Liver (tissue), 9 donors: ENCODE results near the gene ACTN3. TPM values are rescaled to one million over a fixed set of nuclear protein-coding genes. Genes with fewer than 3 reads are reported as not detected.
A peak's percentile ranks its signal among the peaks of the same experiment; 100 is the strongest.
"Not testable (repeated sequence)": the region's sequence is repeated elsewhere in the genome, so short reads cannot be mapped to it uniquely, and the experiment has no call there.

Source experiments
- DNase-seq: peaks from one replicate; pipeline ENCODE4 v3.0.0-alpha.2; 2017; ENCODE audit warnings: low spot score
- H3K27ac ChIP-seq, 2 donors: one replicate each; pipeline ENCODE4 v1.7.0; 2013; ENCODE audit warnings: inconsistent platforms in 2 of 2, low read length in 2 of 2, control low read depth in 1 of 2, low read depth in 1 of 2, mild to moderate bottlenecking in 1 of 2
- H3K27me3 ChIP-seq, 4 donors: one replicate each; pipeline versions ENCODE4 v1.6.1 to v1.7.0; 2013; ENCODE audit warnings: low read length in 3 of 4, inconsistent platforms in 1 of 4, mild to moderate bottlenecking in 1 of 4, moderate library complexity in 1 of 4; ENCODE audit not compliant: control insufficient read depth in 4 of 4, insufficient read depth in 4 of 4
- H3K36me3 ChIP-seq, 4 donors: one replicate each; pipeline versions ENCODE4 v1.6.1 to v1.7.0; 2013; ENCODE audit warnings: low read length in 3 of 4, mild to moderate bottlenecking in 3 of 4, low read depth in 1 of 4, moderate library complexity in 1 of 4; ENCODE audit not compliant: control insufficient read depth in 4 of 4, insufficient read depth in 3 of 4
- H3K4me1 ChIP-seq, 4 donors: one replicate each; pipeline versions ENCODE4 v1.6.1 to v1.7.0; 2013; ENCODE audit warnings: low read length in 3 of 4, mild to moderate bottlenecking in 3 of 4, moderate library complexity in 1 of 4; ENCODE audit not compliant: control insufficient read depth in 4 of 4, insufficient read depth in 4 of 4
- H3K4me3 ChIP-seq, 3 donors: one replicate each; pipeline versions ENCODE4 v1.6.1 to v1.7.0; 2013; ENCODE audit warnings: low read length in 3 of 3, control low read depth in 1 of 3, low read depth in 1 of 3, mild to moderate bottlenecking in 1 of 3
- H3K9ac ChIP-seq, 2 donors: one replicate each; pipeline ENCODE4 v1.7.0; 2013; ENCODE audit warnings: low read length in 2 of 2, mild to moderate bottlenecking in 2 of 2, moderate library complexity in 2 of 2, control low read depth in 1 of 2, low read depth in 1 of 2
- H3K9me3 ChIP-seq, 4 donors: one replicate each; pipeline versions ENCODE4 v1.6.1 to v1.7.0; 2013; ENCODE audit warnings: low read length in 3 of 4; ENCODE audit not compliant: control insufficient read depth in 4 of 4
- FOXA1 ChIP-seq: IDR thresholded peaks from 2 replicates; pipeline ENCODE4 v1.6.1; 2016; ENCODE audit warnings: antibody characterized with exemption
- GABPA ChIP-seq, 2 donors: IDR thresholded peaks in 1 of 2; conservative IDR thresholded peaks in 1 of 2; 2 replicates each; pipeline ENCODE4 v1.6.1; 2016; ENCODE audit warnings: antibody characterized with exemption in 2 of 2, mild to moderate bottlenecking in 1 of 2, moderate library complexity in 1 of 2
- HNF4A ChIP-seq, 2 donors: conservative IDR thresholded peaks; 2 replicates each; pipeline ENCODE4 v1.6.1; 2016; ENCODE audit warnings: antibody characterized with exemption in 2 of 2, mild to moderate bottlenecking in 2 of 2
- HNF4G ChIP-seq: IDR thresholded peaks from 2 replicates; pipeline ENCODE4 v1.6.1; 2016; ENCODE audit warnings: antibody characterized with exemption
- JUND ChIP-seq, 2 donors: IDR thresholded peaks; 2 replicates each; pipeline ENCODE4 v1.6.1; 2016; ENCODE audit warnings: antibody characterized with exemption in 2 of 2
- MAX ChIP-seq: IDR thresholded peaks from 2 replicates; pipeline ENCODE4 v1.6.1; 2016; ENCODE audit warnings: antibody characterized with exemption
- NR2F2 ChIP-seq: IDR thresholded peaks from 2 replicates; pipeline ENCODE4 v1.6.1; 2016; ENCODE audit warnings: antibody characterized with exemption
- RAD21 ChIP-seq, 2 donors: IDR thresholded peaks; 2 replicates each; pipeline ENCODE4 v1.6.1; 2016; ENCODE audit warnings: antibody characterized with exemption in 2 of 2, mild to moderate bottlenecking in 2 of 2
- RXRA ChIP-seq, 2 donors: IDR thresholded peaks; 2 replicates each; pipeline ENCODE4 v1.6.1; 2017 to 2018; ENCODE audit warnings: antibody characterized with exemption in 2 of 2, mild to moderate bottlenecking in 1 of 2
- SP1 ChIP-seq: IDR thresholded peaks from 2 replicates; pipeline ENCODE4 v1.6.1; 2018; ENCODE audit warnings: antibody characterized with exemption, mild to moderate bottlenecking
- TAF1 ChIP-seq: conservative IDR thresholded peaks from 2 replicates; pipeline ENCODE4 v1.6.1; 2016; ENCODE audit warnings: antibody characterized with exemption, mild to moderate bottlenecking
- YY1 ChIP-seq: IDR thresholded peaks from 2 replicates; pipeline ENCODE4 v1.6.1; 2016; ENCODE audit warnings: antibody characterized with exemption, mild to moderate bottlenecking
- WGBS: extraction: QIAGEN DNeasy Blood & Tissue Kit; methylation state at CpG from one replicate; pipeline ENCODE4 v1.1.7; 2013; 5-methylcytosine and 5-hydroxymethylcytosine counted together
- polyA plus RNA-seq, 2 donors: library from polyadenylated mRNA; stranded (reverse) in 1 of 2; unstranded in 1 of 2; fragments of 200-250 nt in 1 of 2; fragments of >200 nt in 1 of 2; fragmentation: Nextera tagmentation in 1 of 2; extraction: Ambion mirVana in 1 of 2; gene quantifications; one replicate each; pipeline versions ENCODE4 v1.2.1 to v1.2.3, GENCODE V29; 2013 to 2015
- total RNA-seq, 2 donors: library from RNA; depleted of rRNA; stranded (reverse); fragments of >200 nt; gene quantifications; one replicate each; pipeline ENCODE4 v1.2.3, GENCODE V29; 2014
- TF ChIP-seq, protein P1 (sequence below): fragments of 150-350 bp; IDR thresholded peaks from 2 replicates; pipeline ENCODE4 v1.5.1; 2017; ENCODE audit warnings: improper control_type of control experiment, low read depth, low read length; ENCODE audit not compliant: missing input control
- TF ChIP-seq, protein P2 (sequence below): IDR thresholded peaks from 2 replicates; pipeline ENCODE4 v1.6.1; 2016; ENCODE audit warnings: antibody characterized with exemption, mild to moderate bottlenecking
- TF ChIP-seq, protein P3 (sequence below): IDR thresholded peaks from 2 replicates; pipeline ENCODE4 v1.6.1; 2016; ENCODE audit warnings: antibody characterized with exemption
- donor health status: healthy.
- donor health status: healthy.
- donor health status: healthy.
- donor health status: healthy.
- donor health status: healthy.

Gene ACTN3
- total and polyA plus RNA-seq, 4 donors, result not detected

DNA sequence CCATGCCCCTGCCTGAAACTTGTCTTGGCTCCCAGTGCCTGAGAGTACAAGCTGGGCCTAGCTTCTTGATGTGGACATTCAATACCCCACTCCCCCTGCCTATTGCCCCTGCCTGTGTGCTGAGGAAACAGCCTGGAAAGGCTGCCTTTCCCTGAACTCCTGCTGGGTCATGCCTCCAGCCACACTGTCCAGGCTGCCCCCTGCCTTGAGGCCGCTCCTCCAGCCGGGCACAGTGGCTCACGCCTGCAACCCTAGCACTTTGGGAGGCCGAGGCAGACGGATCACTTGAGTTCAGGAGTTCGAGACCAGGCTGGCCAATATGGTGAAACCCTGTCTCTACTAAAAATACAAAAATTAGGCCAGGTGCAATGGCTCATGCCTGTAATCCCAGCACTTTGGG, 56.4 kb downstream of the ACTN3 start:
- peaks cover 3 to 14% (median 8%) of the 10 kb centered on the region in 4 donors for H3K36me3 ChIP-seq
- 86% methylated on average over 6 of the region's 6 CpGs for WGBS

DNA sequence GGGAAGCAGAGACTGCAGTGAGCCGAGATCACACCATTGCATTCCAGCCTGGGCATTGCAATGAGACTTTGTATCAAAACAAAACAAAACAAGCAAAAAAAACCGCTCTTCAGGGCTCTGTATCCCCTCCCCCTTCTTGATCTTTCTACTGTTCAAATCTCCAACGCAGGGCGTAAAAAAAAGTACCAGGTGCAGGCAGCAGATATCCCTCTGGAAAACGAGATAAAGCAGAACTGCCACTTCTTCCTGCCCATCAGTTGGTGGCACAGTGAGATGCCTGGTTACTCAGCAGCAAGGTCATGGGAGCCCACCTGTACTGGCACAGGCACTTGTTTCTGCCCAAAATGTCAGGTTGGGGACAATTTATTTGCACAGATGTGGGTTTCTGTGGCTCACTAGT, 57.5 kb downstream of the ACTN3 start:
- Histone ChIP-seq H3K9me3 (no peaks in the 10 kb centered on the region), H3K4me1 (peaks cover 18 to 72% (median 58%) of the 10 kb centered on the region in 4 donors), H3K4me3 (no peak overlapping the region), H3K27ac (peak overlapping the region in 1 of 2 donors; percentile 53), H3K36me3 (peaks cover 3 to 14% (median 8%) of the 10 kb centered on the region in 4 donors), H3K9ac (no peak overlapping the region), H3K27me3 (no peaks in the 10 kb centered on the region)
- no peak for TF ChIP-seq NR2F2
- peak in 1 of 2 donors; percentile 9 for TF ChIP-seq RXRA (IDR thresholded peaks at IDR 0.05)
- TF ChIP-seq RAD21 (IDR thresholded peaks at IDR 0.05), result no peak
- TF ChIP-seq YY1, result no peak
- peak; percentile 11 to 37 for TF ChIP-seq HNF4A (conservative IDR thresholded peaks at IDR 0.05)
- TF ChIP-seq, protein P1, sequence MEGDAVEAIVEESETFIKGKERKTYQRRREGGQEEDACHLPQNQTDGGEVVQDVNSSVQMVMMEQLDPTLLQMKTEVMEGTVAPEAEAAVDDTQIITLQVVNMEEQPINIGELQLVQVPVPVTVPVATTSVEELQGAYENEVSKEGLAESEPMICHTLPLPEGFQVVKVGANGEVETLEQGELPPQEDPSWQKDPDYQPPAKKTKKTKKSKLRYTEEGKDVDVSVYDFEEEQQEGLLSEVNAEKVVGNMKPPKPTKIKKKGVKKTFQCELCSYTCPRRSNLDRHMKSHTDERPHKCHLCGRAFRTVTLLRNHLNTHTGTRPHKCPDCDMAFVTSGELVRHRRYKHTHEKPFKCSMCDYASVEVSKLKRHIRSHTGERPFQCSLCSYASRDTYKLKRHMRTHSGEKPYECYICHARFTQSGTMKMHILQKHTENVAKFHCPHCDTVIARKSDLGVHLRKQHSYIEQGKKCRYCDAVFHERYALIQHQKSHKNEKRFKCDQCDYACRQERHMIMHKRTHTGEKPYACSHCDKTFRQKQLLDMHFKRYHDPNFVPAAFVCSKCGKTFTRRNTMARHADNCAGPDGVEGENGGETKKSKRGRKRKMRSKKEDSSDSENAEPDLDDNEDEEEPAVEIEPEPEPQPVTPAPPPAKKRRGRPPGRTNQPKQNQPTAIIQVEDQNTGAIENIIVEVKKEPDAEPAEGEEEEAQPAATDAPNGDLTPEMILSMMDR, result no peak
- no peak for TF ChIP-seq TAF1
- TF ChIP-seq, protein P2, sequence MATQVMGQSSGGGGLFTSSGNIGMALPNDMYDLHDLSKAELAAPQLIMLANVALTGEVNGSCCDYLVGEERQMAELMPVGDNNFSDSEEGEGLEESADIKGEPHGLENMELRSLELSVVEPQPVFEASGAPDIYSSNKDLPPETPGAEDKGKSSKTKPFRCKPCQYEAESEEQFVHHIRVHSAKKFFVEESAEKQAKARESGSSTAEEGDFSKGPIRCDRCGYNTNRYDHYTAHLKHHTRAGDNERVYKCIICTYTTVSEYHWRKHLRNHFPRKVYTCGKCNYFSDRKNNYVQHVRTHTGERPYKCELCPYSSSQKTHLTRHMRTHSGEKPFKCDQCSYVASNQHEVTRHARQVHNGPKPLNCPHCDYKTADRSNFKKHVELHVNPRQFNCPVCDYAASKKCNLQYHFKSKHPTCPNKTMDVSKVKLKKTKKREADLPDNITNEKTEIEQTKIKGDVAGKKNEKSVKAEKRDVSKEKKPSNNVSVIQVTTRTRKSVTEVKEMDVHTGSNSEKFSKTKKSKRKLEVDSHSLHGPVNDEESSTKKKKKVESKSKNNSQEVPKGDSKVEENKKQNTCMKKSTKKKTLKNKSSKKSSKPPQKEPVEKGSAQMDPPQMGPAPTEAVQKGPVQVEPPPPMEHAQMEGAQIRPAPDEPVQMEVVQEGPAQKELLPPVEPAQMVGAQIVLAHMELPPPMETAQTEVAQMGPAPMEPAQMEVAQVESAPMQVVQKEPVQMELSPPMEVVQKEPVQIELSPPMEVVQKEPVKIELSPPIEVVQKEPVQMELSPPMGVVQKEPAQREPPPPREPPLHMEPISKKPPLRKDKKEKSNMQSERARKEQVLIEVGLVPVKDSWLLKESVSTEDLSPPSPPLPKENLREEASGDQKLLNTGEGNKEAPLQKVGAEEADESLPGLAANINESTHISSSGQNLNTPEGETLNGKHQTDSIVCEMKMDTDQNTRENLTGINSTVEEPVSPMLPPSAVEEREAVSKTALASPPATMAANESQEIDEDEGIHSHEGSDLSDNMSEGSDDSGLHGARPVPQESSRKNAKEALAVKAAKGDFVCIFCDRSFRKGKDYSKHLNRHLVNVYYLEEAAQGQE, result no peak
- TF ChIP-seq FOXA1, result no peak
- TF ChIP-seq SP1, result no peak
- TF ChIP-seq MAX, result no peak
- 36% methylated on average over 5 of the region's 5 CpGs for WGBS
- DNase-seq, result peak; percentile 73

More for the DNA sequence above, 56.4 kb downstream of the ACTN3 start:
- Histone ChIP-seq H3K4me3 (no peak overlapping the region), H3K27me3 (no peaks in the 10 kb centered on the region), H3K9me3 (no peaks in the 10 kb centered on the region), H3K27ac (peak overlapping the region in 1 of 2 donors; percentile 8), H3K4me1 (peaks cover 20 to 75% (median 56%) of the 10 kb centered on the region in 4 donors), H3K9ac (no peak overlapping the region)
- TF ChIP-seq RXRA (IDR thresholded peaks at IDR 0.05) (no peak), JUND (IDR thresholded peaks at IDR 0.05) (no peak), HNF4G (no peak), GABPA (IDR thresholded peaks at IDR 0.05 in 1 of 2, conservative IDR thresholded peaks at IDR 0.05 in 1 of 2) (no peak), NR2F2 (no peak), SP1 (no peak)
- TF ChIP-seq, protein P3, sequence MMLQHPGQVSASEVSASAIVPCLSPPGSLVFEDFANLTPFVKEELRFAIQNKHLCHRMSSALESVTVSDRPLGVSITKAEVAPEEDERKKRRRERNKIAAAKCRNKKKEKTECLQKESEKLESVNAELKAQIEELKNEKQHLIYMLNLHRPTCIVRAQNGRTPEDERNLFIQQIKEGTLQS, result no peak
- DNase-seq, result no peak

GRCh38 chr11:66606608-66607007, 59.9 kb downstream of the ACTN3 start:
- Histone ChIP-seq H3K4me1 (peaks cover 15 to 52% (median 40%) of the 10 kb centered on the region in 4 donors), H3K27ac (peak overlapping the region; percentile 75 to 89)
- DNase-seq, result not testable (repeated sequence)

More at GRCh38 chr11:66606608-66607007, 59.9 kb downstream of the ACTN3 start:
- WGBS, result 84% methylated on average over 3 of the region's 3 CpGs
- H3K36me3 ChIP-seq, result peaks cover 3 to 14% (median 8%) of the 10 kb centered on the region in 4 donors
- not testable (repeated sequence) for H3K9me3 ChIP-seq, H3K9ac ChIP-seq, H3K27me3 ChIP-seq, H3K4me3 ChIP-seq
